ENCODE measurements around the gene TMPRSS11E. TPM values are rescaled to one million over a fixed set of nuclear protein-coding genes. Genes with fewer than 3 reads are reported as not detected.

Gene TMPRSS11E
- total and polyA plus RNA-seq, 10 donors, result 0.03 to 0.60 (median 0.21) TPM; not detected in 4

Other genes with a start within 250 kb of the TMPRSS11E start
- not detected for gene TMPRSS11B, start 201.8 kb upstream of the TMPRSS11E start, total RNA-seq
- gene TMPRSS11B, start 201.8 kb upstream of the TMPRSS11E start, polyA plus RNA-seq, result under 1 TPM in 2 of 3 donors, not detected in 1; 0.09 to 0.35 TPM
- 100 to 1,000 TPM in 4 of 7 donors, 10 to 100 TPM in 3; 76.3 to 110 (median 101) TPM for gene YTHDC1, start 97.4 kb upstream of the TMPRSS11E start, total RNA-seq
- gene YTHDC1, start 97.4 kb upstream of the TMPRSS11E start, polyA plus RNA-seq, result 10 to 100 TPM; 36.3 to 47.4 (median 38.0) TPM
- gene UGT2B17, start 128.9 kb downstream of the TMPRSS11E start, total RNA-seq, result 1 to 10 TPM in 2 of 7 donors, under 1 TPM in 4, not detected in 1; 0.27 to 1.9 (median 0.81) TPM
- 1 to 10 TPM in 1 of 3 donors, under 1 TPM in 2; 0.10 to 1.3 (median 0.24) TPM for gene UGT2B17, start 128.9 kb downstream of the TMPRSS11E start, polyA plus RNA-seq
- under 1 TPM in 2 of 7 donors, not detected in 5; 0.46 to 0.85 TPM for gene UGT2B15, start 223.2 kb downstream of the TMPRSS11E start, total RNA-seq
- under 1 TPM in 1 of 3 donors, not detected in 2; 0.11 TPM for gene UGT2B15, start 223.2 kb downstream of the TMPRSS11E start, polyA plus RNA-seq